GM18951 (cell line): Measurements from ENCODE around the gene COMT.
"Not testable (repeated sequence)": the region's sequence is repeated elsewhere in the genome, so short reads cannot be mapped to it uniquely, and the experiment has no call there.

Source experiments
- POLR2A ChIP-seq: IDR thresholded peaks from 4 replicates; pipeline ENCODE4 v1.6.1; 2011; ENCODE audit warnings: mild to moderate bottlenecking; ENCODE audit not compliant: insufficient read length, insufficient read depth; ENCODE audit errors: extremely low read depth
- in situ Hi-C: fragments of 300-500 bp; cut with MboI; formaldehyde crosslinking; loops from one replicate; pipeline ENCODE4 v1.12.0; 2022; ENCODE audit warnings: low sequenced_read_pairs, mixed read lengths, inconsistent platforms; ENCODE audit not compliant: unreplicated experiment

The COMT gene

GRCh38 chr22:19912271-19912999 lies 29.1 kb upstream of the COMT start:
- TF ChIP-seq POLR2A: no peak
- in situ Hi-C loops: loop anchor here (5.0 kb wide), 1 partner anchor 180 kb away; no protein-coding TSS in a partner anchor

GRCh38 chr22:19913337-19913936 lies 28.1 kb upstream of the COMT start:
- TF ChIP-seq POLR2A: no peak
- in situ Hi-C loops: loop anchor here (5.0 kb wide), 1 partner anchor 181 kb away; no protein-coding TSS in a partner anchor

- TF ChIP-seq POLR2A: no peak
- in situ Hi-C loops: loop anchor here (5.0 kb wide), 1 partner anchor 182 kb away; no protein-coding TSS in a partner anchor
Measured at GRCh38 chr22:19914201-19914943, 27.2 kb upstream of the COMT start.

- no peak for TF ChIP-seq POLR2A
- in situ Hi-C loops: no loop called here
Measured at GRCh38 chr22:19915287-19915954, 26.2 kb upstream of the COMT start.

- TF ChIP-seq POLR2A: no peak
- in situ Hi-C loops: no loop called here
Measured at GRCh38 chr22:19916006-19916405, 25.6 kb upstream of the COMT start.

GRCh38 chr22:19916941-19917340 lies 24.6 kb upstream of the COMT start:
- in situ Hi-C loops: no loop called here
- TF ChIP-seq POLR2A: no peak

- no peak for TF ChIP-seq POLR2A
- in situ Hi-C loops: no loop called here
Measured at GRCh38 chr22:19917389-19918138, 24.0 kb upstream of the COMT start.

- no peak for TF ChIP-seq POLR2A
- in situ Hi-C loops: no loop called here
Measured at GRCh38 chr22:19918332-19919106, 23.1 kb upstream of the COMT start.

GRCh38 chr22:19919701-19920363 lies 21.7 kb upstream of the COMT start:
- TF ChIP-seq POLR2A: no peak
- in situ Hi-C loops: no loop called here

GRCh38 chr22:19921544-19922081 lies 20.0 kb upstream of the COMT start:
- in situ Hi-C loops: no loop called here
- TF ChIP-seq POLR2A: no peak

- TF ChIP-seq POLR2A: no peak
- in situ Hi-C loops: no loop called here
Measured at GRCh38 chr22:19923914-19924513, 17.6 kb upstream of the COMT start.

- in situ Hi-C loops: not testable (repeated sequence)
Measured at GRCh38 chr22:19926028-19926427, 15.5 kb upstream of the COMT start.
